Liver (tissue), 3 donors: ENCODE data around the gene MUC13.

Experiments
- ATF3 ChIP-seq: IDR thresholded peaks from 2 replicates; pipeline ENCODE4 v1.6.1; 2016; ENCODE audit warnings: antibody characterized with exemption
- CTCF ChIP-seq: fragments of 150-350 bp; IDR thresholded peaks from 2 replicates; pipeline ENCODE4 v1.5.1; 2017; ENCODE audit warnings: improper control_type of control experiment, low read depth, low read length; ENCODE audit not compliant: missing input control
- NR2F2 ChIP-seq: IDR thresholded peaks from 2 replicates; pipeline ENCODE4 v1.6.1; 2016; ENCODE audit warnings: antibody characterized with exemption
- REST ChIP-seq: IDR thresholded peaks from 2 replicates; pipeline ENCODE4 v1.6.1; 2016; ENCODE audit warnings: antibody characterized with exemption, mild to moderate bottlenecking
- donor health status: healthy.
- donor health status: healthy.

- no peak for TF ChIP-seq NR2F2
- no peak for TF ChIP-seq REST
- TF ChIP-seq CTCF = no peak
- no peak for TF ChIP-seq ATF3
These were observed 72.5 kb downstream of the MUC13 start for GRCh38 chr3:124862006-124862405.
